ENCODE data around the gene TNFRSF19. TPM values are rescaled to one million over a fixed set of nuclear protein-coding genes. Genes with fewer than 3 reads are reported as not detected.

TNFRSF19 gene
- total RNA-seq, 1 experiment from 2014 or later = 0.54 TPM

- ATAC-seq = no peak
- Histone ChIP-seq H3K4me1 (ENCODE audit: control insufficient read depth, insufficient read depth, low read length) (no peaks in the 10 kb centered on the region), H3K9me3 (ENCODE audit: control insufficient read depth, insufficient read depth, low read depth, low read length) (no peaks in the 10 kb centered on the region), H3K4me3 (ENCODE audit: low read depth in 2 of 2, low read length in 2 of 2) (no peak overlapping the region), H3K27me3 (ENCODE audit: control insufficient read depth, insufficient read depth, low read length) (no peaks in the 10 kb centered on the region; the same call in 1 of the 2 replicates), H3K36me3 (ENCODE audit: control insufficient read depth, insufficient read depth, low read length) (no peaks in the 10 kb centered on the region; the same call in 1 of the 2 replicates), H3K27ac (ENCODE audit: low read length) (no peak overlapping the region)
- POLR2A ChIA-PET = no interaction called here
- CTCF ChIA-PET = no interaction called here
- TF ChIP-seq REST (IDR thresholded peaks at IDR 0.05; ENCODE audit: insufficient read depth in 1 of 2, low read depth in 2 of 2, low read length in 1 of 2) = no peak
- no peak for TF ChIP-seq SIN3A (IDR thresholded peaks at IDR 0.05; ENCODE audit: borderline replicate concordance, insufficient read depth, low read depth, low read length)
- TF ChIP-seq TCF7L2 (IDR thresholded peaks at IDR 0.05; ENCODE audit: low read depth, low read length) = no peak
- TF ChIP-seq CTCF (IDR thresholded peaks at IDR 0.05) = no peak
- TF ChIP-seq POLR2AphosphoS5 (IDR thresholded peaks at IDR 0.05; ENCODE audit: low read depth, low read length) = no peak
- no TSS peak for BruUV-seq (replicated peaks)
- intact Hi-C loops (cut with micrococcal nuclease; ENCODE audit: unreplicated experiment) = no loop called here
- in situ Hi-C loops (cut with HindIII; ENCODE audit: low pct_unique_long_range_greater_than_20kb, low sequenced_read_pairs) = no loop called here
- no peak for DNase-seq (ENCODE audit: low read depth, low spot score)
Observed at GRCh38 chr13:23599083-23599925, 29.1 kb downstream of the TNFRSF19 start.

- TF ChIP-seq CTCF (IDR thresholded peaks at IDR 0.05) (no peak), REST (IDR thresholded peaks at IDR 0.05; ENCODE audit: insufficient read depth in 1 of 2, low read depth in 2 of 2, low read length in 1 of 2) (no peak), TCF7L2 (IDR thresholded peaks at IDR 0.05; ENCODE audit: low read depth, low read length) (no peak), POLR2AphosphoS5 (IDR thresholded peaks at IDR 0.05; ENCODE audit: low read depth, low read length) (no peak), SIN3A (IDR thresholded peaks at IDR 0.05; ENCODE audit: borderline replicate concordance, insufficient read depth, low read depth, low read length) (no peak)
- CTCF ChIA-PET = no interaction called here
- no peaks in the 10 kb centered on the region for H3K9me3 ChIP-seq (ENCODE audit: control insufficient read depth, insufficient read depth, low read depth, low read length)
- intact Hi-C loops (cut with micrococcal nuclease; ENCODE audit: unreplicated experiment) = no loop called here
- in situ Hi-C loops (cut with HindIII; ENCODE audit: low pct_unique_long_range_greater_than_20kb, low sequenced_read_pairs) = no loop called here
- no peak overlapping the region for H3K27ac ChIP-seq (ENCODE audit: low read length)
- no peaks in the 10 kb centered on the region; the same call in 1 of the 2 replicates for H3K27me3 ChIP-seq (ENCODE audit: control insufficient read depth, insufficient read depth, low read length)
- no peaks in the 10 kb centered on the region; the same call in 1 of the 2 replicates for H3K36me3 ChIP-seq (ENCODE audit: control insufficient read depth, insufficient read depth, low read length)
- BruUV-seq (replicated peaks) = no TSS peak
- POLR2A ChIA-PET = no interaction called here
- no peak overlapping the region for H3K4me3 ChIP-seq (ENCODE audit: low read depth in 2 of 2, low read length in 2 of 2)
- H3K4me1 ChIP-seq (ENCODE audit: control insufficient read depth, insufficient read depth, low read length) = no peaks in the 10 kb centered on the region
- no peak for ATAC-seq
- DNase-seq (ENCODE audit: low read depth, low spot score) = no peak
Observed at GRCh38 chr13:23600100-23600499, 29.9 kb downstream of the TNFRSF19 start.

All from Panc1 (cell line).